ENCODE results near the gene DNM2.

The DNM2 gene

DNA sequence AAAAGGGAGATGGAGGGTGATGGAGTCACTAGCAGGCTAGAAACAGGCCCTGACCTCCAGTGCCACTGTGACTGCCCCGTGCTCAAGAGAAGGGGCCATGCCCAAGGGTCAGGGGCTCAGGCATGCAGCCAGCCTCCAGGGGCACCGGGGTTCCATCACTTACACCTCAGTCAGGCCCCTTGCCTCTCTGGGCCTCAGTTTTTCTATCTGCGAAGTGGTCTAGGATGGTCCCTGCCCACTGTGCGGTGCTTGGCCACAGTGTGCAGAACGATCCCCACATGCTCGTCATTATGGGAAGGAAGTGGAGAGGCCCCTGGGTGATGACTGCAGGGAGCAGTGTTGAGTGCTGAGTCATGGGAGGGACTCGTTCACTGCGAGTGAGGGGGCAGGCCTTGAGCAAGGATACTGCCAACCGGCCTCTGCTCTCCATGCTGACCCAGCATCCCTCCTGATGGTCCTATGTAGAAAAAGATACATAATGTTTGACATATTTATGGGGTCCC is 95.1 kb downstream of the DNM2 start:
- DNase-seq (ENCODE audit: low read depth in 2 of 2) = peak; percentile 81 to 84

GRCh38 chr19:10815007-10815536 is 97.2 kb downstream of the DNM2 start:
- no peak for DNase-seq (ENCODE audit: low read depth in 2 of 2)

DNA sequence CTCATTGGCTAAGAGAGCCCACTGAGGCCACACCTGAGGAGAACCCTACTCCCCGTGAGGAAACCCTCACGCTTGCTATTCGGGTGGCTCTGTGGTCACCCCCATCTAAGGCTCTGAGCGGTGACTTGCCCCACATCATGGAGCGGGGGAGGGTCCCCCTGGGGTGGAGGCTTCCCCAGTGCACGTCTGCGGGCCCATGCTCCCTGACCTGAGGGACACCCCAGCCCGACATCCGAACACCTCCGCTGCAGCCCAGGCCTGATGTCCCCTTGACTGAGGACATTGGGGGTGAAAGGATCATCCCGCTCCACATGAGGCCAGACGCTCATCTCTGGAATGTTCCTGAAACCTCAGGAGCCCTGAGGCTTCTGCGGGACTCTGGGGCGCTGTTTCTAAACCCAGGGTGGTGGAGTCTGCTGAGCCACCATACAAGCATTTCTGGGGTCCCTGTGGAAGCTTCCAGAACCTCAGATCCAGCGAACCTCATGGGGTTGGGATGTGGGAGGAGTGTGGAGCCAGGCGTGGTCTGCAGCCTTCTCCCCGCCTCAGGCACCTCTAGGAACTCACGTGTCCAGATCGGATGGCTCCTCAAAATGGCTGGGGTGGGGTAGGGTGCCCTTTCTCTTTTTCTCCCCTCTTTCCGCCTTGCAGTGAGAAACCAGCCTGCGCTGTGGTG is 98.2 kb downstream of the DNM2 start:
- DNase-seq (ENCODE audit: low read depth in 2 of 2) = peak in 1 of 2 experiments; percentile 23

- no peak for DNase-seq (ENCODE audit: low read depth in 2 of 2)
Observed at GRCh38 chr19:10816691-10817090, 98.8 kb downstream of the DNM2 start.

DNA sequence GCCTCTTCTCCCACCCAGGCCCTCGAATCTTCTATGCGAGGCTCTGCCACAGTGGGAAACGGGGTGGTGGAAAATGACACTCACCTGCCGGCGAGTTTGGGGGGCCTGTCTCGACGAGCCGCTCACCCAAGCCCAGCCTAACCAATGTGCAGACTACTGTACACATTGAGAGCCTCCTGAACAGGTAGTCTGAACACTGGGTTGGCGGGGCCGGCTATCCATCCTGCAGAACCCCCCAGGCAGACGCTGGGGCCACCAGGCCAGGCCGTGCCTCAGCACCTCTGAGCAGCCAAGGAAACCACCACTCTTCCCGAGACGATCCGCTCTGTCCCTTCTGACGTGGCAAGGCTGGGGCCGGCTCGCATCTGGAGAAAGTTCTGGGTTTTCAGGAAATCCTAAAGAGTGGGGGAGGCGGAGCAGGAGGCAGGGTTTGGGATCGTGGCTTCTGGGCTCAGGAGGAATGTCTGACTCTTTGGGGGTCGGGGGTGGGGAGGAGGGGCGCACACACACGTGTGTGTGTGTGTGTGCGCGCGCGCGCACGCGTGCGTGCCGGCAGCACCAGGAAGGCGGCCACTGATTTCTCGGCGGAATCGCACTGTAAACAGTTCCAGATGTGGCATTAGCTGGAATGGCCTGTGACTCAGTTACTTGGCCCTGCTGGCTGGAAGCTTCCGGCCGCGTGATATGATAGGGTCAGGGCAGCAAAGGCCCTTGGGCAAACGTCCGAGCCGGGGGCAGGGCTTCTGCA is 99.6 kb downstream of the DNM2 start:
- DNase-seq (ENCODE audit: low read depth in 2 of 2) = peak; percentile 96 to 97

- DNase-seq (ENCODE audit: low read depth in 2 of 2) = no peak
Observed at GRCh38 chr19:10818301-10819123, 100.6 kb downstream of the DNM2 start.

GRCh38 chr19:10819124-10820060 is 101.5 kb downstream of the DNM2 start:
- no peak for DNase-seq (ENCODE audit: low read depth in 2 of 2)

- no peak for DNase-seq (ENCODE audit: low read depth in 2 of 2)
Observed at GRCh38 chr19:10820173-10820572, 102.3 kb downstream of the DNM2 start.

DNA sequence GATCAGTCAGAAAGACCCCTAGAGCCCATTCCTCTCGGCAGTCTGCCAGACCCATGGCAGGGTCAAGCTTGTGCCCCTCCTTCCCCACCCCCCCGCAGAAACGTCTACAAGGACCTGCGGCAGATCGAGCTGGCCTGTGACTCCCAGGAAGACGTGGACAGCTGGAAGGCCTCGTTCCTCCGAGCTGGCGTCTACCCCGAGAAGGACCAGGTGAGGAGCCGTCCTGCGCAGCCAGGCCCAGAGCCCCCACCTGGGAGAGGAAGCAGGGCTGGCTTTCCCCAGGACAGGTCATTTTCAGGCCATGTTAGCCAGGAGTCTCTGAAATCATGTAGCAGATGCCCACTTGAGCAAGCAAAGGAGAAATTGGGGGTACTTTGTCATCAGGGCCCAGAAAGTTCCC is 105.8 kb downstream of the DNM2 start:
- no peak for DNase-seq (ENCODE audit: low read depth in 2 of 2)

- DNase-seq (ENCODE audit: low read depth in 2 of 2) = no peak
Observed at GRCh38 chr19:10826231-10826630, 108.4 kb downstream of the DNM2 start.

DNA sequence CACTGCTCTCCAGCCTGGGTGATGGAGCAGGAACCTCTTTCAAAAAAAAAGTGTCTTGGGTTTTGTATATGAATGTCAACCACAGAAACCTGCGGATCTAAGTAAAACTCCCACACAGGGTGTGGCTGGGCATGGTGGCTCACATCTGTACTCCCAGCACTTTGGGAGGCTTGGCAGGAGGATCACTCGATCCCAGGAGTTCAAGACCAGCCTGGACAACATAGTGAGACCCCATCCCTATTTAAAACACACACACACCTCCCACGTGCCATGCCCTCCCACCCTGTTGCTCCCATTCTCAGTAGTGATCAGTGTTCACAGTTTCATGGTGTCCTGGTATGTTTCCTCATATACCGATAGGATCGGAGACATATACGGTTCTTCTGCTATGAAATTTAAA is 109.0 kb downstream of the DNM2 start:
- DNase-seq (ENCODE audit: low read depth in 2 of 2) = no peak

DNA sequence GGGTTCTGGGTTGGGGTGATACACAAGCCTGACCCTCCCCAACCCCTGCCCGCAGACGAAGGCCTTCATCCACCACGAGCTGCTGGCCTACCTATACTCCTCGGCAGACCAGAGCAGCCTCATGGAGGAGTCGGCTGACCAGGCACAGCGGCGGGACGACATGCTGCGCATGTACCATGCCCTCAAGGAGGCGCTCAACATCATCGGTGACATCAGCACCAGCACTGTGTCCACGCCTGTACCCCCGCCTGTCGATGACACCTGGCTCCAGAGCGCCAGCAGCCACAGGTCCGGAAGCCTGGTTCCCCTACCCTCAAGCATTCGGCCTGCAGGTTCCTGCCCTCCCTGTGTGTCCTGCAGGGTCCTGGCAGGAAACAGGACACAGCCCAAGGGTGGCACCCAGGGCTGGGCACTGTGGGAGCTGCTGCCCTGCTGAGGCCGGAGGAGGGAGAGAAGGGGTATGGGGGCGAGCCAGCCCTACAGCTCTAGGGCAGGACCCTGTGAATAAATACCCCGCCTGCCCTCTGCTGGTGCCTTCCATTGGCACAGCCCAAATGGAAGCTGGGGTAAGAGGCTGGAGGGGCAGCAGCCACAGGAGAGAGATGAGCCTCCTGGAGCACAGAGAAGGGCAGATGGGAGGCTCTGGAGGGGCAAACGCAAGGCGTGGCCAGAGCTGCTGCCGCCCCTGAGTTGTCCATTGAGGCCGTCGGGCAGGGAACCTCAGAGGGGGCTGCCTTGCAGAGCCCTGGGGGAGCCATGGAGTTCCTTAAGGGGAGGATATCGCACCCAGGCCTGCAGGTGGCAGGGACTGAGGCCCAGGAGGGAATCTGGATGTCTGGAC is 111.3 kb downstream of the DNM2 start:
- DNase-seq (ENCODE audit: low read depth in 2 of 2) = no peak

GRCh38 chr19:10829967-10830366 is 112.1 kb downstream of the DNM2 start:
- DNase-seq (ENCODE audit: low read depth in 2 of 2) = no peak

DNA sequence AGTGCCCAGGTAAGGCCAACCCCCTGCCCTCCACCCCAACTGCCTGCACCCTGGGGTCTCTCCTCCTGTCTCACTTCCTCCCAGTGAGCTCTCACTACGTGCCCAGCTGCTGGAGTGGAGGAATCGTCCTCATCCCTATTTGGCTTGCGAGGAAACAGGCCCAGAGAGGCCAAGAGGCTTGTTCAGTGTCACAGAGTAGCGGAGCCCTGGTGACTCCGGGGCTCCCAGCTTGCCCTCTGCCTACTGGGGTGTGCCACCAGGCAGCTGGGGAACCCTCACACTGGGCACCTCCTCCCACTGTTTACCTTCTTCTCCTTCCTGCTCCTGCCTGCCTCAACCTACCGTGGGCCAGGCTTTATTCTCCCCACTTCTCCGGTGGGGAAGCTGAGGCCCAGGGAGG is 112.5 kb downstream of the DNM2 start:
- no peak for DNase-seq (ENCODE audit: low read depth in 2 of 2)

DNA sequence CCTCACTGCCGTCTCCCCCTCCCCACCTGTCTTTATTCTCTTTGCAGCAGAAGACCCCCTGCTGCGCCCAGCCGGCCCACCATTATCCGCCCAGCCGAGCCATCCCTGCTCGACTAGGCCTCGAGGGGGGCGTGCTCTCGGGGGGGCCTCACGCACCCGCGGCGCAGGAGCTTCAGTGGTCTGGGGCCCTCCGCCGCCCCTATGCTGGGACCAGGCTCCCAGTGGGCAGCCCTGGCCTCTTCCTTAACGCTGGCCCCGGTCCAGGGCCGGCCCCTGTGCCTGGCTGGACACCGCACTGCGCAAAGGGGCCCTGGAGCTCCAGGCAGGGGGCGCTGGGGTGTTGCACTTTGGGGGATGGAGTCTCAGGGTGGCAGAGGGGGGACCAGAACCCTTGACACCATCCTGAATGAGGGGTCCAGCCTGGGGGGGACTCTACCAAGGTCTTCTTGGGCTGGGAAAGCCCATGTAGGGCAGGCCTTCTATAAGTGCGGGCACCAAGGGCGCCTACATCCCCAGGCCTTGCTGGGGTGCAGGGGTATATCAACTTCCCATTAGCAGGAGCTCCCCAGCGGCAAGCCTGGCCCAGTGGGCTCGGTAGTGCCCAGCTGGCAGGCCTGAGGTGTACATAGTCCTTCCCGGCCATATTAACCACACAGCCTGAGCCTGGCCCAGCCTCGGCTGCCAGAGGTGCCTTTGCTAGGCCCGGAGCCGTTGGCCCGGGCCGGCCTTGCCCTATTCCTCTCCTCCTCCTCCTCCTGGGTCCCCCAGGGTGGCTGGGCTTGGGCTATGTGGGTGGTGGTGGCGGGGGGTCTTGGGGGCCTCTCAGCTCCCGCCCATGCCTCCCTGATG is 113.3 kb downstream of the DNM2 start:
- no peak for DNase-seq (ENCODE audit: low read depth in 2 of 2)

- no peak for DNase-seq (ENCODE audit: low read depth in 2 of 2)
Observed at GRCh38 chr19:10831987-10832938, 114.4 kb downstream of the DNM2 start.

- DNase-seq (ENCODE audit: low read depth in 2 of 2) = no peak
Observed at GRCh38 chr19:10832939-10833296, 115.0 kb downstream of the DNM2 start.
